Stomach smooth muscle (tissue), 2 donors: Measurements from ENCODE around the gene SLC25A46.

Experiments
- H3K27ac ChIP-seq: one replicate; pipeline ENCODE4 v1.7.0; 2013; ENCODE audit warnings: mild to moderate bottlenecking, low read length, inconsistent platforms
- H3K27me3 ChIP-seq, 2 donors: one replicate each; pipeline ENCODE4 v1.7.0; 2013; ENCODE audit warnings: low read length in 2 of 2; ENCODE audit not compliant: insufficient read depth in 2 of 2, control insufficient read depth in 1 of 2
- H3K36me3 ChIP-seq, 2 donors: one replicate each; pipeline ENCODE4 v1.7.0; 2013; ENCODE audit warnings: low read length in 2 of 2; ENCODE audit not compliant: control insufficient read depth in 2 of 2, insufficient read depth in 2 of 2
- H3K4me1 ChIP-seq: one replicate; pipeline ENCODE4 v1.7.0; 2013; ENCODE audit warnings: low read length; ENCODE audit not compliant: control insufficient read depth, insufficient read depth
- H3K4me3 ChIP-seq, 2 donors: one replicate each; pipeline ENCODE4 v1.7.0; 2013; ENCODE audit warnings: low read length in 2 of 2
- H3K9ac ChIP-seq, 2 donors: one replicate each; pipeline ENCODE4 v1.7.0; 2013; ENCODE audit warnings: low read length in 2 of 2, mild to moderate bottlenecking in 1 of 2
- H3K9me3 ChIP-seq, 2 donors: one replicate each; pipeline ENCODE4 v1.7.0; 2013; ENCODE audit warnings: low read length in 2 of 2; ENCODE audit not compliant: control insufficient read depth in 2 of 2
- donor health status: healthy.
- donor health status: Pancreatic carcinoma.

SLC25A46 gene

DNA sequence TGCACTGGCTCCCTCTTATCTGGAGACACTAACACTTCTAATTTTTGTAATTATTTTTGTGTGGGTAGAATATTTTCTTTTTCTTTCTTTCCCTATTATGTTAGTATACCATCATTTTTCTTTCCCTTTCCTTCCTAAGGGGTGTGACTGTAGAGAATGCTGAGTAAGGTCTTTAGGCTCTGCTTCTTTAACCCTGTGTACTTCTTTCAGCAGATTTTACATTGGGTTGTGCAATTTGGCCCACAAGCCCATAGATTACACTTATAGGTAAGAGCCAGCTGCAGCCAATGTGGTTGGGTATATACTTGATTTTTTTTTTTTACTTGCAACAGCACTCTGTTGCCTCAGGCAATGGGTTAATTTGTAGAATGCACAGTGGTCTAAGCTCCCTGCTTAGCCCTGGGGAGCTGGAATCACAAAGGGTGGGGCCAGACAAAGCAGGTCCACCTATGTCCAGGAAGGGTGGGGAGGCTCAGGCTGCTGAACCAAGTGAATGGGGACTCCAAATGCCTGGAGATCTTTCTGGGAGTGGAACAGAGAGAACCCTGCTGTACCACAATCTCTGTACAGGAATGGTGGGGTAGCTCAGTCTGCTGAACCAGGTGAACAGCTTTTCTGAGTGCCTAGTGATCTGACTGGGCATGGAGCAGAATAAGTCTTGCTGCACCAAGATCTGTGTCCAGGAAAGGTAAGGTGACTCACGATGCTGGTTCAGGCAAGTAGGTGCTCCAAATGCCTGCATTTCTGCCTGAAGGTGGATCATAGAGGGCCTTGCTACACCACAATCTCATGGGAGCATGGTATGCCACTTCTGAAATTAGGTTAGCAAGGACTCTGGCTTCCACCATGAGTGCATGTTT lies 64.9 kb downstream of the SLC25A46 start:
- no peak overlapping the region for H3K27ac ChIP-seq
- no peaks in the 10 kb centered on the region for H3K9me3 ChIP-seq
- H3K9ac ChIP-seq = no peak overlapping the region
- no peak overlapping the region for H3K4me3 ChIP-seq
- H3K4me1 ChIP-seq = no peaks in the 10 kb centered on the region
- H3K36me3 ChIP-seq = no peaks in the 10 kb centered on the region
- no peaks in the 10 kb centered on the region for H3K27me3 ChIP-seq

DNA sequence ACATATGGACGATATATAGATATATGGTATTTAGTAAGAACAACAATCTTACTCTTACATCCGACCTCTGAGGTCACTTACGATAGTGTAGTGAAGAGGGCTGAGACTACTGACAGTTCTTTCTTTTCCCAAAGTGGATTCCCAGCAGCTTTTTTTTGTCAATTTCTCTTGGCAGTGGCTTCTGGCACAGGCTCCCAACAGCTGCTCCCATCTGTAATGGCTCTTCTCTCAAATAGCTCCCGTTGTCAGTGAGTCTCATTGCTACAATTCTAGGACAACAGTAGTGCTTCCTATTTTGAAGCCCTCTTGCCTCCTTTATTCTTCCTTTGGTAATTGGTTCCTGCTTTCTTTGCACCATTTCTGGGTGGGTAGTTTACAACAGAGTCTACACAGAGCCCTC lies 68.4 kb downstream of the SLC25A46 start:
- Histone ChIP-seq H3K27ac (no peak overlapping the region), H3K4me3 (no peak overlapping the region), H3K27me3 (no peaks in the 10 kb centered on the region), H3K4me1 (no peaks in the 10 kb centered on the region), H3K9ac (no peak overlapping the region), H3K9me3 (peaks cover 0 to under 1% of the 10 kb centered on the region in 2 donors), H3K36me3 (no peaks in the 10 kb centered on the region)

DNA sequence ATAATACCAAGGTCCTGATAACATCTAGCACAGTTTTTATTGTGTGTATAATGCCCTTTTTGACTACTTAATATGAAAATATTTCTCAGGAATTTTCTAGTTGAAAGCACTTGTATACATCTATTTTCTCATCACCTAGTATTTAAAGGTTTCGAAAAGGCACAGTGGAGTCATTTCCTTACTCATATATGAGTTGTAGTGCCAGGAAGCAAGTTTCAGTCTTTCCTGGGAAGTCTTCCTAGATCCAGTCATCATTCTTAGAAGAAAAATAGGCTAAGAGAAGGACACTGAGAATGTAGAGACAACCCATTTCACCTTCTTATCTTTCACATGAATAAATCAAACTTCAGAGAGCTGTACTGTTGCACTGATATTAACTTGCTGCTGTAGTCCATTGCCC lies 70.2 kb downstream of the SLC25A46 start:
- H3K27me3 ChIP-seq = no peaks in the 10 kb centered on the region
- no peaks in the 10 kb centered on the region for H3K4me1 ChIP-seq
- no peaks in the 10 kb centered on the region for H3K36me3 ChIP-seq
- H3K9me3 ChIP-seq = peaks cover 0 to 4% of the 10 kb centered on the region in 2 donors
- no peak overlapping the region for H3K4me3 ChIP-seq
- H3K27ac ChIP-seq = no peak overlapping the region
- no peak overlapping the region for H3K9ac ChIP-seq
